ENCODE measurements around the gene SYNC.
"Not testable (repeated sequence)": the region's sequence is repeated elsewhere in the genome, so short reads cannot be mapped to it uniquely, and the experiment has no call there.

SYNC gene

GRCh38 chr1:32683397-32683796 is 19.2 kb downstream of the SYNC start:
- H3K79me2 ChIP-seq (ENCODE audit: control insufficient read depth, insufficient read depth, low read length): no peaks in the 10 kb centered on the region
- no peak overlapping the region for H3K4me2 ChIP-seq (ENCODE audit: low read length)
- no peak for DNase-seq
- no peak overlapping the region for H4K8ac ChIP-seq (ENCODE audit: low read depth, low read length)
- H3K27me3 ChIP-seq (ENCODE audit: insufficient read depth, low read length, poor library complexity): no peaks in the 10 kb centered on the region
- H2BK120ac ChIP-seq (ENCODE audit: low read depth, low read length): no peak overlapping the region
- no peaks in the 10 kb centered on the region for H3K4me1 ChIP-seq (ENCODE audit: control insufficient read depth, low read depth, low read length)
- no peak overlapping the region for H2AK5ac ChIP-seq (ENCODE audit: low read length)
- H3K79me1 ChIP-seq (ENCODE audit: low read length): no peaks in the 10 kb centered on the region
- H3K36me3 ChIP-seq (ENCODE audit: control insufficient read depth, insufficient read depth, low read length): peaks cover 10% of the 10 kb centered on the region
- no peak overlapping the region for H3K23ac ChIP-seq (ENCODE audit: low read length)
- H2BK5ac ChIP-seq (ENCODE audit: low read length): no peak overlapping the region
- H3K56ac ChIP-seq (ENCODE audit: low read length): no peak overlapping the region
- H4K5ac ChIP-seq (ENCODE audit: low read length): no peak overlapping the region
- H2BK15ac ChIP-seq (replicated peaks; ENCODE audit: low read depth): no peak overlapping the region
- H3K4me3 ChIP-seq (ENCODE audit: low read length): no peak overlapping the region
- WGBS (ENCODE audit: extremely low coverage, insufficient coverage, low lambda C conversion rate): no CpG with 5 or more reads among the region's 3 CpGs
- no peak overlapping the region for H3K27ac ChIP-seq (ENCODE audit: low read depth, low read length)
- H3K18ac ChIP-seq (ENCODE audit: low read length): no peak overlapping the region
- H3K9ac ChIP-seq (ENCODE audit: low read length): no peak overlapping the region
- H3K4ac ChIP-seq (ENCODE audit: low read depth, low read length): no peak overlapping the region

DNA sequence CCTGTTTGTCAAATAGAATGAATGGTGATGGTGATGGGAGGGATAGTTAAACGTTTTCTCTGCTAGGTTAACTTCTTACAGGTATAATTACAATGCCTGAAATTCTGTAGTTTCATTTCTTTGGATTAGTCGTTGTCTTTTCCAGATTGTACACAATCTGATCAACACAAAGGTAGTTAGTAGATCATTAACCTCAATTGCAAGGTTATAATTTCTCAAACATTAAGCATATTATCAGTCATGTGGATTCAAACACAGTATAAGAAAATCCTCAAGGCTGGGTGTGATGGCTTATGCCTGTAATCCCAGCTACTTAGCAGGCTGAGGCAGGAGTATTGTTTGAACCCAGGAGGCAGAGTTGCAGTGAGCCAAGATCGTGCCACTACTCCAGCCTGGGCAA is 20.6 kb downstream of the SYNC start:
- Histone ChIP-seq H2BK15ac (replicated peaks; ENCODE audit: low read depth) (no peak overlapping the region), H4K5ac (ENCODE audit: low read length) (no peak overlapping the region), H3K56ac (ENCODE audit: low read length) (no peak overlapping the region), H4K8ac (ENCODE audit: low read depth, low read length) (peak overlapping the region; percentile 13), H3K4me3 (ENCODE audit: low read length) (no peak overlapping the region), H2BK120ac (ENCODE audit: low read depth, low read length) (no peak overlapping the region), H3K4me2 (ENCODE audit: low read length) (no peak overlapping the region), H3K4me1 (ENCODE audit: control insufficient read depth, low read depth, low read length) (no peaks in the 10 kb centered on the region), H3K18ac (ENCODE audit: low read length) (no peak overlapping the region), H3K79me2 (ENCODE audit: control insufficient read depth, insufficient read depth, low read length) (no peaks in the 10 kb centered on the region), H3K79me1 (ENCODE audit: low read length) (no peaks in the 10 kb centered on the region), H3K36me3 (ENCODE audit: control insufficient read depth, insufficient read depth, low read length) (peaks cover 12% of the 10 kb centered on the region), H3K27ac (ENCODE audit: low read depth, low read length) (no peak overlapping the region), H2BK5ac (ENCODE audit: low read length) (no peak overlapping the region), H3K4ac (ENCODE audit: low read depth, low read length) (no peak overlapping the region), H2AK5ac (ENCODE audit: low read length) (no peak overlapping the region), H3K27me3 (ENCODE audit: insufficient read depth, low read length, poor library complexity) (no peaks in the 10 kb centered on the region), H3K9ac (ENCODE audit: low read length) (no peak overlapping the region), H3K23ac (ENCODE audit: low read length) (no peak overlapping the region)
- no CpG with 5 or more reads among the region's 3 CpGs for WGBS (ENCODE audit: extremely low coverage, insufficient coverage, low lambda C conversion rate)
- DNase-seq: no peak

DNA sequence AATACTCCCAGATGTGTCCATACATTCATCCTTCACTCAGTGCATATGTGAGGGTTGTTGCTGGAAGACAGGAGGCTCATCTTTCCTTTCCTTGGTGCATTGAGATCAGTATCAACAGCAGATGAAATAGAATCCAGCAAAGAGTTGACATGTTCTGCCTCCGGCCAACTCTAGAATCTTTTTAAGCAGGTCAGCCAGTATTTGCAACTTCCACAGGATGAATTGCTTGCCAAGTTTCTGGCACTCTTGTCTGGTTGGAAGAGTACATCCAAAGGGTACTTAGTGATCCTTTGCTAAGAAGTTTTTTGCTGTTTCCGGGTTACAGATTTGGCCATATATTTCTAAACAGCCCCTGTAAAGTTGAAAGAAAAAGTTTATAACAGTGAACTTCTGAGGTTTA is 21.1 kb downstream of the SYNC start:
- no peak overlapping the region for H3K23ac ChIP-seq (ENCODE audit: low read length)
- H3K36me3 ChIP-seq (ENCODE audit: control insufficient read depth, insufficient read depth, low read length): peaks cover 13% of the 10 kb centered on the region
- H3K79me2 ChIP-seq (ENCODE audit: control insufficient read depth, insufficient read depth, low read length): no peaks in the 10 kb centered on the region
- H3K9ac ChIP-seq (ENCODE audit: low read length): no peak overlapping the region
- H3K56ac ChIP-seq (ENCODE audit: low read length): no peak overlapping the region
- WGBS (ENCODE audit: extremely low coverage, insufficient coverage, low lambda C conversion rate): no CpG with 5 or more reads among the region's 2 CpGs
- no peak overlapping the region for H2BK15ac ChIP-seq (replicated peaks; ENCODE audit: low read depth)
- no peak overlapping the region for H4K8ac ChIP-seq (ENCODE audit: low read depth, low read length)
- no peak overlapping the region for H2BK120ac ChIP-seq (ENCODE audit: low read depth, low read length)
- H3K27me3 ChIP-seq (ENCODE audit: insufficient read depth, low read length, poor library complexity): no peaks in the 10 kb centered on the region
- no peaks in the 10 kb centered on the region for H3K4me1 ChIP-seq (ENCODE audit: control insufficient read depth, low read depth, low read length)
- no peak overlapping the region for H3K27ac ChIP-seq (ENCODE audit: low read depth, low read length)
- H3K4me3 ChIP-seq (ENCODE audit: low read length): no peak overlapping the region
- no peak overlapping the region for H3K18ac ChIP-seq (ENCODE audit: low read length)
- no peak overlapping the region for H4K5ac ChIP-seq (ENCODE audit: low read length)
- no peak overlapping the region for H3K4me2 ChIP-seq (ENCODE audit: low read length)
- no peak overlapping the region for H2BK5ac ChIP-seq (ENCODE audit: low read length)
- no peak overlapping the region for H2AK5ac ChIP-seq (ENCODE audit: low read length)
- no peak for DNase-seq
- H3K79me1 ChIP-seq (ENCODE audit: low read length): no peaks in the 10 kb centered on the region
- H3K4ac ChIP-seq (ENCODE audit: low read depth, low read length): no peak overlapping the region

- Histone ChIP-seq H3K4me2 (ENCODE audit: low read length) (no peak overlapping the region), H3K36me3 (ENCODE audit: control insufficient read depth, insufficient read depth, low read length) (peaks cover 15% of the 10 kb centered on the region), H2BK120ac (ENCODE audit: low read depth, low read length) (no peak overlapping the region), H3K18ac (ENCODE audit: low read length) (no peak overlapping the region), H3K79me1 (ENCODE audit: low read length) (no peaks in the 10 kb centered on the region), H3K79me2 (ENCODE audit: control insufficient read depth, insufficient read depth, low read length) (no peaks in the 10 kb centered on the region), H3K23ac (ENCODE audit: low read length) (no peak overlapping the region), H2AK5ac (ENCODE audit: low read length) (no peak overlapping the region), H2BK15ac (replicated peaks; ENCODE audit: low read depth) (no peak overlapping the region), H4K5ac (ENCODE audit: low read length) (no peak overlapping the region), H3K27me3 (ENCODE audit: insufficient read depth, low read length, poor library complexity) (no peaks in the 10 kb centered on the region), H3K4me1 (ENCODE audit: control insufficient read depth, low read depth, low read length) (no peaks in the 10 kb centered on the region), H3K56ac (ENCODE audit: low read length) (no peak overlapping the region), H3K4ac (ENCODE audit: low read depth, low read length) (no peak overlapping the region), H2BK5ac (ENCODE audit: low read length) (no peak overlapping the region), H3K9ac (ENCODE audit: low read length) (no peak overlapping the region), H4K8ac (ENCODE audit: low read depth, low read length) (no peak overlapping the region), H3K4me3 (ENCODE audit: low read length) (no peak overlapping the region), H3K27ac (ENCODE audit: low read depth, low read length) (no peak overlapping the region)
- no CpG with 5 or more reads among the region's 1 CpG for WGBS (ENCODE audit: extremely low coverage, insufficient coverage, low lambda C conversion rate)
- DNase-seq: no peak
Measured at GRCh38 chr1:32680642-32681041, 21.9 kb downstream of the SYNC start.

- no CpG with 5 or more reads among the region's 4 CpGs for WGBS (ENCODE audit: extremely low coverage, insufficient coverage, low lambda C conversion rate)
Measured at GRCh38 chr1:32679993-32680392, 22.6 kb downstream of the SYNC start.

DNA sequence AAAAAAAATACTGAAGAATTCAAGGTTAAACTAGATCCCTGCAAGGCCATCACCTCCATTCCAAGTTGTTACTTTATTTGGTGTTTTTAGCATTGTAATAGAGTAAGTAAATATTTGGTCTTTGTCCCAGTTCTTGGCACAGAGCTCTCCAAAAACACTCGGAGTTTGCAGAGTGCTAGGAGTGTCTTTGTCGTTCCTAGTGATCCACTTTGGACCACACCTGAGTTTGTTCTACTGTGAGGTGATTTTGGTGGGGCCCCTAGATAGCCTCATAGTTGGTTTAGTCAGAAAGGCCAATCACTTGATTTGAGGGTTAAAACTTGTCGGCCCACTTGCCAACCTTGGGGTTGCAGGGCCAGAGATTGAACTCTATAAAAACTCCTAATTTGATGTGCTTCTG is 25.6 kb downstream of the SYNC start:
- H3K18ac ChIP-seq (ENCODE audit: low read length): no peak overlapping the region
- H2AK5ac ChIP-seq (ENCODE audit: low read length): no peak overlapping the region
- no peak overlapping the region for H3K4me3 ChIP-seq (ENCODE audit: low read length)
- no CpG with 5 or more reads among the region's 3 CpGs for WGBS (ENCODE audit: extremely low coverage, insufficient coverage, low lambda C conversion rate)
- no peaks in the 10 kb centered on the region for H3K79me1 ChIP-seq (ENCODE audit: low read length)
- no peak overlapping the region for H3K9ac ChIP-seq (ENCODE audit: low read length)
- H3K27ac ChIP-seq (ENCODE audit: low read depth, low read length): no peak overlapping the region
- H2BK15ac ChIP-seq (replicated peaks; ENCODE audit: low read depth): no peak overlapping the region
- no peak overlapping the region for H2BK120ac ChIP-seq (ENCODE audit: low read depth, low read length)
- no peak overlapping the region for H3K56ac ChIP-seq (ENCODE audit: low read length)
- H4K5ac ChIP-seq (ENCODE audit: low read length): no peak overlapping the region
- H3K79me2 ChIP-seq (ENCODE audit: control insufficient read depth, insufficient read depth, low read length): no peaks in the 10 kb centered on the region
- peaks cover 14% of the 10 kb centered on the region for H3K36me3 ChIP-seq (ENCODE audit: control insufficient read depth, insufficient read depth, low read length)
- DNase-seq: no peak
- H3K4ac ChIP-seq (ENCODE audit: low read depth, low read length): no peak overlapping the region
- no peak overlapping the region for H4K8ac ChIP-seq (ENCODE audit: low read depth, low read length)
- no peaks in the 10 kb centered on the region for H3K27me3 ChIP-seq (ENCODE audit: insufficient read depth, low read length, poor library complexity)
- H2BK5ac ChIP-seq (ENCODE audit: low read length): no peak overlapping the region
- H3K23ac ChIP-seq (ENCODE audit: low read length): no peak overlapping the region
- H3K4me2 ChIP-seq (ENCODE audit: low read length): no peak overlapping the region
- no peaks in the 10 kb centered on the region for H3K4me1 ChIP-seq (ENCODE audit: control insufficient read depth, low read depth, low read length)

More at GRCh38 chr1:32679993-32680392, 22.6 kb downstream of the SYNC start:
- H3K36me3 ChIP-seq (ENCODE audit: control insufficient read depth, insufficient read depth, low read length): peaks cover 12% of the 10 kb centered on the region
- not testable (repeated sequence) for H3K9ac ChIP-seq (ENCODE audit: low read length); H3K4me1 ChIP-seq (ENCODE audit: control insufficient read depth, low read depth, low read length); H2BK5ac ChIP-seq (ENCODE audit: low read length); H3K4me3 ChIP-seq (ENCODE audit: low read length); H4K5ac ChIP-seq (ENCODE audit: low read length); H3K27ac ChIP-seq (ENCODE audit: low read depth, low read length); H3K79me1 ChIP-seq (ENCODE audit: low read length); H2BK120ac ChIP-seq (ENCODE audit: low read depth, low read length); H3K79me2 ChIP-seq (ENCODE audit: control insufficient read depth, insufficient read depth, low read length); H4K8ac ChIP-seq (ENCODE audit: low read depth, low read length); H3K27me3 ChIP-seq (ENCODE audit: insufficient read depth, low read length, poor library complexity); H3K4ac ChIP-seq (ENCODE audit: low read depth, low read length); H3K4me2 ChIP-seq (ENCODE audit: low read length); H3K18ac ChIP-seq (ENCODE audit: low read length); H2BK15ac ChIP-seq (replicated peaks; ENCODE audit: low read depth); H3K23ac ChIP-seq (ENCODE audit: low read length); H2AK5ac ChIP-seq (ENCODE audit: low read length); H3K56ac ChIP-seq (ENCODE audit: low read length); DNase-seq
